Loucy (cell line): ENCODE data around the gene SLAMF6.

Experiments
- H2AFZ ChIP-seq: fragments of 200-600 bp; sonication (generic); 2 replicates; pipeline ENCODE4 v1.6.0; 2016; ENCODE audit warnings: antibody characterized with exemption, mild to moderate bottlenecking, low read length, moderate library complexity
- H3F3A ChIP-seq: fragments of 200-600 bp; 2 replicates; pipeline ENCODE4 v1.6.0; 2016; ENCODE audit warnings: antibody characterized with exemption, low read depth, mild to moderate bottlenecking
- H3K27me3 ChIP-seq: fragments of 200-600 bp; sonication (generic); 2 replicates; pipeline ENCODE4 v1.6.1; 2014; ENCODE audit warnings: low read length, mild to moderate bottlenecking; ENCODE audit not compliant: insufficient read depth, poor library complexity, severe bottlenecking
- H3K36me3 ChIP-seq: fragments of 200-600 bp; sonication (generic); 2 replicates; pipeline ENCODE4 v1.6.1; 2016; ENCODE audit warnings: low read length; ENCODE audit not compliant: insufficient read depth
- H3K4me1 ChIP-seq: fragments of 200-600 bp; sonication (generic); 2 replicates; pipeline ENCODE4 v1.5.1; 2014; ENCODE audit warnings: low read length, mild to moderate bottlenecking; ENCODE audit not compliant: insufficient read depth, poor library complexity, severe bottlenecking
- H3K4me2 ChIP-seq: fragments of 200-600 bp; sonication (generic); 2 replicates; pipeline ENCODE4 v1.6.0; 2014; ENCODE audit warnings: antibody characterized with exemption, low read length, low read depth, mild to moderate bottlenecking; ENCODE audit not compliant: poor library complexity, severe bottlenecking
- H3K4me3 ChIP-seq: fragments of 200-600 bp; sonication (generic); 2 replicates; pipeline ENCODE4 v1.5.1; 2014; ENCODE audit warnings: low read length, mild to moderate bottlenecking, mixed read lengths; ENCODE audit not compliant: poor library complexity, severe bottlenecking
- H3K79me2 ChIP-seq: fragments of 200-600 bp; sonication (generic); 2 replicates; pipeline ENCODE4 v1.6.1; 2014; ENCODE audit warnings: low read length; ENCODE audit not compliant: insufficient read depth
- H3K9ac ChIP-seq: fragments of 200-600 bp; sonication (generic); 2 replicates; pipeline ENCODE4 v1.6.0; 2014; ENCODE audit warnings: mild to moderate bottlenecking, low read depth, low read length, moderate library complexity; ENCODE audit not compliant: poor library complexity, severe bottlenecking
- H3K9me2 ChIP-seq: fragments of 200-600 bp; sonication (generic); replicated peaks from 2 replicates; pipeline ENCODE4 v1.6.1; 2016; ENCODE audit warnings: low read depth, low read length, mixed read lengths
- H3K9me3 ChIP-seq: fragments of 200-600 bp; sonication (generic); 2 replicates; pipeline ENCODE4 v1.6.1; 2014; ENCODE audit warnings: mild to moderate bottlenecking, antibody characterized with exemption, low read length, low read depth; ENCODE audit not compliant: insufficient read depth
- H4K20me1 ChIP-seq: fragments of 200-600 bp; sonication (generic); 2 replicates; pipeline ENCODE4 v1.6.0; 2014; ENCODE audit warnings: antibody characterized with exemption, low read length, mild to moderate bottlenecking; ENCODE audit not compliant: insufficient read depth, poor library complexity, severe bottlenecking
- CTCF ChIP-seq: fragments of 200-600 bp; sonication (generic); conservative IDR thresholded peaks from 2 replicates; pipeline ENCODE4 v1.5.1; 2014; ENCODE audit warnings: mild to moderate bottlenecking, antibody characterized with exemption, low read length
- EZH2phosphoT487 ChIP-seq: fragments of 200-600 bp; IDR thresholded peaks from 2 replicates; pipeline ENCODE4 v1.6.1; 2018; ENCODE audit warnings: antibody characterized with exemption, mild to moderate bottlenecking, moderate library complexity, borderline replicate concordance

Gene SLAMF6

GRCh38 chr1:160550572-160551034 is 27.5 kb upstream of the SLAMF6 start:
- Histone ChIP-seq H3K36me3 (peaks cover 20% of the 10 kb centered on the region; the same call in 1 of the 2 replicates), H3K27me3 (no peaks in the 10 kb centered on the region), H3K4me3 (no peak overlapping the region), H4K20me1 (no peaks in the 10 kb centered on the region), H3K9me3 (no peaks in the 10 kb centered on the region), H3F3A (no peaks in the 10 kb centered on the region), H3K9ac (no peak overlapping the region), H2AFZ (no peak overlapping the region), H3K9me2 (no peaks in the 10 kb centered on the region), H3K4me1 (no peaks in the 10 kb centered on the region), H3K79me2 (no peaks in the 10 kb centered on the region), H3K4me2 (no peak overlapping the region)
- TF ChIP-seq CTCF: peak; percentile 81
- TF ChIP-seq EZH2phosphoT487: no peak

GRCh38 chr1:160549665-160550006 is 26.6 kb upstream of the SLAMF6 start:
- no peaks in the 10 kb centered on the region for H3K9me3 ChIP-seq
- no peaks in the 10 kb centered on the region for H3K79me2 ChIP-seq
- H3K9me2 ChIP-seq: no peaks in the 10 kb centered on the region
- peaks cover 3% of the 10 kb centered on the region for H3K4me1 ChIP-seq
- H3F3A ChIP-seq: no peaks in the 10 kb centered on the region
- H3K4me2 ChIP-seq: no peak overlapping the region
- no peak for TF ChIP-seq EZH2phosphoT487
- H3K9ac ChIP-seq: no peak overlapping the region
- H3K4me3 ChIP-seq: no peak overlapping the region
- H3K27me3 ChIP-seq: no peaks in the 10 kb centered on the region
- peaks cover 20% of the 10 kb centered on the region; the same call in 1 of the 2 replicates for H3K36me3 ChIP-seq
- no peaks in the 10 kb centered on the region for H4K20me1 ChIP-seq
- H2AFZ ChIP-seq: no peak overlapping the region

DNA sequence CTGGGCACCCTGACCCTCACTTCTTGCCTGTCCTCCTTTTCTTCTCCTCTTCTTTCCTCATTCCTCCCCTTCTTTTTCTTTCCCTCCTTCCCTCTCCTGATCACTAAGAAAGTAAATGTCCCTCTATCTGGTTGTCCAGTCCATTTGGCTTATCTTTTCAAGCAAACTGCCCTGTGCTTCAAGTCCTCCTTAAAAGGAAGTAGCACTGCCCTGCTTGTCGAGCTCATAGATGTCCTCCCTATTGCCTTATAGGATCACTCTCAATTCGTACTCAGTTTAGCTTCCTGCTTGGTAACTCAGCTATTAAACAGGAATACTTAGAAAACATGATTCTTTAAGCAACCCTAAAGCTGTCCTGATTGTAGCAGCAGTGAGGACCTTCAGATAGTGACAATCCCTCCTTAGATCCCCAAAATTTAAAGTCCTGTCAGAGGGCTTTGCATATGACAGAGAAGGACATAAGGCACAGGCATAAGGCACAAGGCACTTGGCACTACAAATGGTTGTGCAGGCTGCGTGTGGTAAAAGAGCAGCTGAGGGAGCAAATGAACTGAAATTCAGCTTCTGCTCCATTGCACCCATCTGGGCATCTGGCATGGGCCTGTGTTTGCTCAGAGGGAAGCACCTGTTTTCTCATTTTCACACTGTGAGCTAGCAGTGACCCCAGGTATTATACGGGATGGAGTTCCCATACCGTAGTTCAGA is 26.1 kb upstream of the SLAMF6 start:
- no peak overlapping the region for H3K4me3 ChIP-seq
- no peaks in the 10 kb centered on the region for H3K9me2 ChIP-seq
- peaks cover 8% of the 10 kb centered on the region for H3K4me1 ChIP-seq
- TF ChIP-seq EZH2phosphoT487 (no peak), CTCF (no peak)
- no peaks in the 10 kb centered on the region for H3K79me2 ChIP-seq
- no peaks in the 10 kb centered on the region for H3F3A ChIP-seq
- H3K9me3 ChIP-seq: no peaks in the 10 kb centered on the region
- H2AFZ ChIP-seq: no peak overlapping the region
- H4K20me1 ChIP-seq: no peaks in the 10 kb centered on the region
- no peak overlapping the region for H3K9ac ChIP-seq
- H3K27me3 ChIP-seq: no peaks in the 10 kb centered on the region
- no peak overlapping the region for H3K4me2 ChIP-seq
- H3K36me3 ChIP-seq: peaks cover 20% of the 10 kb centered on the region; the same call in 1 of the 2 replicates

- Histone ChIP-seq H3K4me3 (no peak overlapping the region), H3K27me3 (no peaks in the 10 kb centered on the region), H3K4me1 (peaks cover 8% of the 10 kb centered on the region), H2AFZ (no peak overlapping the region), H3K9ac (no peak overlapping the region), H3K9me3 (no peaks in the 10 kb centered on the region), H4K20me1 (no peaks in the 10 kb centered on the region), H3K9me2 (no peaks in the 10 kb centered on the region), H3F3A (no peaks in the 10 kb centered on the region), H3K79me2 (no peaks in the 10 kb centered on the region), H3K4me2 (no peak overlapping the region), H3K36me3 (peaks cover 17% of the 10 kb centered on the region; the same call in 1 of the 2 replicates)
- TF ChIP-seq EZH2phosphoT487: no peak
- TF ChIP-seq CTCF: no peak
These were observed 25.1 kb upstream of the SLAMF6 start for GRCh38 chr1:160548183-160548582.
